ENCODE results near the gene ADO. TPM values are rescaled to one million over a fixed set of nuclear protein-coding genes. Genes with fewer than 3 reads are reported as not detected.

The ADO gene
- total RNA-seq, 4 donors from 2014 or later, result 9.6 to 25.4 (median 15.0) TPM

DNA sequence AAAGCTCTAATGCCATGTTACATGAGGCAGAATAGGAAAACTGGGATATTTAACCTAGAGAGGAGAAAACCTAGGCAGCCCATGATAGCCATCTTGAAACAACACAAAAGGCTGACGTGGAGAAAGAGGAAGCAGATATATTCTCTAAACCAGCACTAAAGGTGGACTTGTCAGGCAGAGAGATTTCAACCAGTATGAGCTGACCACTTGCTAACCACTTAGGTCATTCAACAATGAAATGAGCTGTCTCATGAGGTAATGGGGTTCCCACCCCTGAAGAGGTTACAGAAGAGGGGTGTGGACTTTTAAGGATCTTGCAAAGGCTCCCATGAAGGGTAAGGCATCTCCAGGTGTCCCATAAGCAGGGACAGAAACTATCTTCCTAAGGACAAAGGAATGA, 38.5 kb downstream of the ADO start:
- Histone ChIP-seq H3K27ac (no peak overlapping the region), H3K9me3 (peaks cover 5 to 11% of the 10 kb centered on the region in 2 donors), H3K27me3 (no peaks in the 10 kb centered on the region), H3K4me1 (no peaks in the 10 kb centered on the region), H3K4me3 (no peak overlapping the region), H3K36me3 (no peaks in the 10 kb centered on the region)
- no peak for DNase-seq
- WGBS, 2 donors (ENCODE audit: low coverage in 1 of 2), result 41% methylated on average over 1 of the region's 1 CpG; no CpG with 5 or more reads in 1 of the 2 donors
- TF ChIP-seq POLR2A (IDR thresholded peaks at IDR 0.05) (no peak), EP300 (IDR thresholded peaks at IDR 0.05; ENCODE audit: low read depth) (no peak), POLR2AphosphoS5 (IDR thresholded peaks at IDR 0.05) (no peak)
- TF ChIP-seq, protein P1, sequence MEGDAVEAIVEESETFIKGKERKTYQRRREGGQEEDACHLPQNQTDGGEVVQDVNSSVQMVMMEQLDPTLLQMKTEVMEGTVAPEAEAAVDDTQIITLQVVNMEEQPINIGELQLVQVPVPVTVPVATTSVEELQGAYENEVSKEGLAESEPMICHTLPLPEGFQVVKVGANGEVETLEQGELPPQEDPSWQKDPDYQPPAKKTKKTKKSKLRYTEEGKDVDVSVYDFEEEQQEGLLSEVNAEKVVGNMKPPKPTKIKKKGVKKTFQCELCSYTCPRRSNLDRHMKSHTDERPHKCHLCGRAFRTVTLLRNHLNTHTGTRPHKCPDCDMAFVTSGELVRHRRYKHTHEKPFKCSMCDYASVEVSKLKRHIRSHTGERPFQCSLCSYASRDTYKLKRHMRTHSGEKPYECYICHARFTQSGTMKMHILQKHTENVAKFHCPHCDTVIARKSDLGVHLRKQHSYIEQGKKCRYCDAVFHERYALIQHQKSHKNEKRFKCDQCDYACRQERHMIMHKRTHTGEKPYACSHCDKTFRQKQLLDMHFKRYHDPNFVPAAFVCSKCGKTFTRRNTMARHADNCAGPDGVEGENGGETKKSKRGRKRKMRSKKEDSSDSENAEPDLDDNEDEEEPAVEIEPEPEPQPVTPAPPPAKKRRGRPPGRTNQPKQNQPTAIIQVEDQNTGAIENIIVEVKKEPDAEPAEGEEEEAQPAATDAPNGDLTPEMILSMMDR (IDR thresholded peaks at IDR 0.05), result no peak
- in situ Hi-C loops (cut with MboI; ENCODE audit: low pct_ligation_motif_present in 1 of 4, low pct_unique_long_range_greater_than_20kb in 1 of 4, low sequenced_read_pairs in 3 of 4), result loop anchor here in 1 of 4 donors (25.0 kb wide), 1 partner anchor 231 kb away; no protein-coding TSS in a partner anchor
- intact Hi-C loops (cut with DNase I; ENCODE audit: low total_unique reads), result no loop called here

DNA sequence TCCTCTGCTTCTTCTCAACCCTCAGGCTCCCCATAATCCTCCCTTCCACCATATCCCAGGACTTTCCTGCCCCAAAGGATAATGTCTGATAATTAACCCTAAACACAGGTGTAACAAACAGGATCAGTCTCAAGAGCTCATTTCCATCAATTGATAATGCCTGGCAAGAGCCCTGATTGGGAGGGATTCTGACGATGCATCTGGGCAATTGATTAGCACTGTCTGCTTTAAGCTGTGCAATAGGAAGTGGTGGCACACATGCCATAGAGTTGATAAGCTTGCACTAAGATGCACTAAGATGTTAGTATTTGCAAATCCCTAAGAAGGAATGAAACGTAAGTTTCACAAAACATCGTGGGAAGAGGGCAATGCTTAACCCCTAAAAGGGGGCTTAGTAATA, 39.1 kb downstream of the ADO start:
- no peaks in the 10 kb centered on the region for H3K27me3 ChIP-seq
- H3K4me3 ChIP-seq, result no peak overlapping the region
- WGBS, 2 donors (ENCODE audit: low coverage in 1 of 2), result 58 to 66% methylated on average over 3 of the region's 3 CpGs
- no peak for DNase-seq
- in situ Hi-C loops (cut with MboI; ENCODE audit: low pct_ligation_motif_present in 1 of 4, low pct_unique_long_range_greater_than_20kb in 1 of 4, low sequenced_read_pairs in 3 of 4), result loop anchor here in 1 of 4 donors (25.0 kb wide), 1 partner anchor 231 kb away; no protein-coding TSS in a partner anchor
- H3K4me1 ChIP-seq, result no peaks in the 10 kb centered on the region
- TF ChIP-seq, protein P1 (IDR thresholded peaks at IDR 0.05), result no peak
- TF ChIP-seq POLR2AphosphoS5 (IDR thresholded peaks at IDR 0.05) (no peak), POLR2A (IDR thresholded peaks at IDR 0.05) (no peak), EP300 (IDR thresholded peaks at IDR 0.05; ENCODE audit: low read depth) (no peak)
- peaks cover 5 to 11% of the 10 kb centered on the region in 2 donors for H3K9me3 ChIP-seq
- no peak overlapping the region for H3K27ac ChIP-seq
- H3K36me3 ChIP-seq, result no peaks in the 10 kb centered on the region
- intact Hi-C loops (cut with DNase I; ENCODE audit: low total_unique reads), result no loop called here

DNA sequence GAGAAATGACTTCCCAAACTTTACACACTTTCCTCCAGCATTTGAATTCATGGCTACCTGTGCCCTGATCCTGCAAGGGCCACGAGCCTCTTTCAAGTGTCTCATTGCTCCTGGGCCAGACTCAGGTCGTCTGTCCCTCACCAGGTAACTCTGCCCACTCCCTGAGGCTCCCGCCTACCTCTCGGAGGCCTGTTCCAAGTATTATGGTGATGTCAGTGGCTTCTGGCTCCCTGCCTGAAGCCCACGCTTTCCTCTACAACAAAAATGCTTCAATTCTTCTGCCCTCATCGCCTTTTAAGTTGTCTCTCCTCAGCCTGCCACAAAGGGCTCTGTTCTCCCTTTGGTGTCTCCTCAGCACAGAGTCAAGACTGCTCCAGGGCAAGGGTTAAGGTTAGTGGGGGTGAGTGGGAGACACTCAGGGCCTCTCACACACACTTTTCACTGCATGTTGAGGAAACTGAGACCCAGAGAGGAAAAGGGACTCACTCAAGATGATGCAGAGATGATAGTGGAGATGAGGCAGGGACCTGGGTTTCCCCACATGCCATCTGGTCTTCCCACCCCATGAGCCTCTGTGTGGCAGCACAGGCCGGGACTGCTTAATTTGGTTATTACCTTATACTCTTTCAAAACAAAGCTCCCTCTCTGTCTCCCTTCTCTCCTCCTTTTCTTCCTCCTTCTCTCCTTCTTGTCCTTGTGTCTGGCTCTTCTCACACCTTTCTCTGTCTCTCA, 39.9 kb downstream of the ADO start:
- Histone ChIP-seq H3K27me3 (no peaks in the 10 kb centered on the region), H3K27ac (no peak overlapping the region), H3K9me3 (peaks cover 5 to 11% of the 10 kb centered on the region in 2 donors), H3K4me1 (no peaks in the 10 kb centered on the region), H3K4me3 (no peak overlapping the region), H3K36me3 (no peaks in the 10 kb centered on the region)
- in situ Hi-C loops (cut with MboI; ENCODE audit: low pct_ligation_motif_present in 1 of 4, low pct_unique_long_range_greater_than_20kb in 1 of 4, low sequenced_read_pairs in 3 of 4) (loop anchor here in 1 of 4 donors (25.0 kb wide), 1 partner anchor 232 kb away; no protein-coding TSS in a partner anchor), intact Hi-C loops (cut with DNase I; ENCODE audit: low total_unique reads) (no loop called here)
- 69 to 80% methylated on average over 1 to 7 of the region's 7 CpGs for WGBS, 2 donors (ENCODE audit: low coverage in 1 of 2)
- DNase-seq, result no peak
- TF ChIP-seq EP300 (IDR thresholded peaks at IDR 0.05; ENCODE audit: low read depth) (no peak), POLR2AphosphoS5 (IDR thresholded peaks at IDR 0.05) (no peak), POLR2A (IDR thresholded peaks at IDR 0.05) (no peak)
- TF ChIP-seq, protein P1 (IDR thresholded peaks at IDR 0.05), result no peak

DNA sequence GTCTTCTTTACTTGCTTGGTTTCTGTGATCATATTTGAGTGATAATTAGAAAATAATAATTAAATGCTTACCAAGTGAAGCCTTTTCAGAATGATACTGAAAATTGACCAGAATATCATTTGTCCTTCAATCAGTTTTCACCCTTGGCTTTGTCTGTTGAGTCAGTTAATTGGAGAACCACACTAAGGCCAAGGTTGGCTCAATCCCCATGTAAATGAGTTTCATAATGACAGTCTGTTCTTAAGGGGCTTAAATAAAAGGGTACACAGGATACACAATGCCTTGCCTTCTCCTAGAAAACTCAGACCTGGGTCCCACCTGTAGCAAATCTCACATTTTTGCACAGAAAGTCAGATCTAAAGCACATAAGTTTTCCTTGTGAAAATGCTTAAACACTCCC, 42.9 kb downstream of the ADO start:
- intact Hi-C loops (cut with DNase I; ENCODE audit: low total_unique reads) (no loop called here), in situ Hi-C loops (cut with MboI; ENCODE audit: low pct_ligation_motif_present in 1 of 4, low pct_unique_long_range_greater_than_20kb in 1 of 4, low sequenced_read_pairs in 3 of 4) (loop anchor here in 1 of 4 donors (25.0 kb wide), 1 partner anchor 235 kb away; no protein-coding TSS in a partner anchor)
- H3K4me1 ChIP-seq, result no peaks in the 10 kb centered on the region
- no peak overlapping the region for H3K27ac ChIP-seq
- H3K9me3 ChIP-seq, result peaks cover 5 to 11% of the 10 kb centered on the region in 2 donors
- no peak overlapping the region for H3K4me3 ChIP-seq
- TF ChIP-seq, protein P1 (IDR thresholded peaks at IDR 0.05), result no peak
- no peak for TF ChIP-seq POLR2A (IDR thresholded peaks at IDR 0.05)
- no peak for TF ChIP-seq POLR2AphosphoS5 (IDR thresholded peaks at IDR 0.05)
- TF ChIP-seq EP300 (IDR thresholded peaks at IDR 0.05; ENCODE audit: low read depth), result no peak
- DNase-seq, result no peak
- no peaks in the 10 kb centered on the region for H3K36me3 ChIP-seq
- no peaks in the 10 kb centered on the region for H3K27me3 ChIP-seq

All from transverse colon (tissue), 4 donors.